Ovary (tissue), 3 donors: ENCODE results near the gene PCSK1N.
"Not testable (repeated sequence)": the region's sequence is repeated elsewhere in the genome, so short reads cannot be mapped to it uniquely, and the experiment has no call there.

Source experiments
- CTCF ChIP-seq, 3 donors: fragments of 450-650 bp in 2 of 3; fragments of 200-600 bp in 1 of 3; IDR thresholded peaks; one replicate each; pipeline versions ENCODE4 v1.5.1 to v1.8.0; 2016 to 2022; ENCODE audit warnings: antibody characterized with exemption in 3 of 3, mild to moderate bottlenecking in 1 of 3
- POLR2A ChIP-seq: fragments of 450-650 bp; IDR thresholded peaks from one replicate; pipeline ENCODE4 v1.6.1; 2017; ENCODE audit warnings: antibody characterized with exemption, mild to moderate bottlenecking, moderate library complexity
- donor health status: DM: no; HTN: no; CAD: no.

DNA sequence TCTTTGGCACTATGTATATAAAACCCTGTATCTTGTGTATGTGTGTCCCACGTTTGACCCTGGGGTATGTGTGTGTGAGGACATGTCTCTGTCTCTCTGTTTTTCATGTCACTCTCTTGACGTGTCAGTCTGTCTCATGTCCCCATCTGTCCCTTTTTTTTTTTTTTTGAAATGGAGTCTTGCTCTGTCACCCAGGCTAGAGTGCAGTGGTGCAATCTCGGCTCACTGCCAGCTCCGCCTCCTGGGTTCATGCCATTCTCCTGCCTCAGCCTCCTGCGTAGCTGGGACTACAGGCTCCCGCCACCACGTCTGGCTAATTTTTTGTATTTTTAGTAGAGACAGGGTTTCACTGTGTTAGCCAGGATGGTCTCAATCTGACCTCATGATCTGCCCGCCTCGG, 16.0 kb downstream of the PCSK1N start:
- not testable (repeated sequence) for TF ChIP-seq CTCF (IDR thresholded peaks at IDR 0.05); POLR2A
